CD4-positive, CD25-positive, alpha-beta regulatory T cell (primary cell): ENCODE data around the gene DCP1B. TPM values are rescaled to one million over a fixed set of nuclear protein-coding genes. Genes with fewer than 3 reads are reported as not detected.

Source experiments
- ATAC-seq, 2 donors: fragments of 150-1000 bp; cut with Tn5 transposase; one replicate each; pipeline ENCODE4 v1.10.0; 2021; ENCODE audit warnings: low read depth in 2 of 2, moderate number of reproducible peaks in 2 of 2, moderate library complexity in 1 of 2
- DNase-seq, 3 donors: peaks; one replicate each; pipeline versions ENCODE4 v3.0.0 to v3.0.0-alpha.2; 2012 to 2022; ENCODE audit warnings: mixed read lengths in 1 of 3
- H3K27ac ChIP-seq: one replicate; pipeline ENCODE4 v1.7.0; 2013; ENCODE audit warnings: mild to moderate bottlenecking, low read length; ENCODE audit not compliant: insufficient read depth, poor library complexity, severe bottlenecking
- H3K27me3 ChIP-seq: one replicate; pipeline ENCODE4 v1.7.0; 2013; ENCODE audit warnings: low read length; ENCODE audit not compliant: control insufficient read depth, insufficient read depth
- H3K36me3 ChIP-seq: one replicate; pipeline ENCODE4 v1.7.0; 2013; ENCODE audit warnings: mild to moderate bottlenecking, low read length, moderate library complexity; ENCODE audit not compliant: control insufficient read depth, insufficient read depth
- H3K4me1 ChIP-seq: 2 replicates; pipeline ENCODE4 v1.7.0; 2013; ENCODE audit warnings: mild to moderate bottlenecking, low read length; ENCODE audit not compliant: insufficient read depth, control insufficient read depth, poor library complexity, severe bottlenecking
- H3K4me3 ChIP-seq: one replicate; pipeline ENCODE4 v1.7.0; 2013; ENCODE audit warnings: low read depth, mild to moderate bottlenecking, low read length, moderate library complexity
- H3K9me3 ChIP-seq, 2 experiments: 1 replicate in 1 of 2; 2 replicates in 1 of 2; pipeline ENCODE4 v1.7.0; 2013; ENCODE audit warnings: low read length in 2 of 2, mild to moderate bottlenecking in 1 of 2, moderate library complexity in 1 of 2; ENCODE audit not compliant: control insufficient read depth in 2 of 2
- H3K27ac Mint-ChIP-seq, 3 donors: one replicate each; pipeline ENCODE4 v1.8.0; 2020 to 2022; ENCODE audit warnings: mild to moderate bottlenecking in 3 of 3, mixed read lengths in 3 of 3, moderate library complexity in 2 of 3
- H3K27me3 Mint-ChIP-seq: one replicate; pipeline ENCODE4 v1.8.0; 2022; ENCODE audit warnings: mild to moderate bottlenecking, mixed read lengths
- H3K36me3 Mint-ChIP-seq: one replicate; pipeline ENCODE4 v1.8.0; 2020; ENCODE audit warnings: mixed read lengths
- H3K4me1 Mint-ChIP-seq, 4 donors: one replicate each; pipeline ENCODE4 v1.8.0; 2020 to 2022; ENCODE audit warnings: mixed read lengths in 4 of 4, mild to moderate bottlenecking in 1 of 4
- H3K4me3 Mint-ChIP-seq, 4 donors: one replicate each; pipeline ENCODE4 v1.8.0; 2020 to 2022; ENCODE audit warnings: mild to moderate bottlenecking in 4 of 4, mixed read lengths in 4 of 4, moderate library complexity in 3 of 4
- H3K9me3 Mint-ChIP-seq, 7 donors: one replicate each; pipeline ENCODE4 v1.8.0; 2020 to 2022; ENCODE audit warnings: mixed read lengths in 7 of 7, mild to moderate bottlenecking in 3 of 7, moderate library complexity in 2 of 7
- polyA plus RNA-seq, 4 donors: library from polyadenylated mRNA; unstranded; fragments of 300-500 nt; fragmentation: Illumina TruSeq; gene quantifications; one replicate each; pipeline ENCODE4 v1.2.3, GENCODE V29; 2021
- total RNA-seq: library from RNA; stranded (reverse); gene quantifications from one replicate; pipeline ENCODE4 v1.2.3, GENCODE V29; 2022

DCP1B gene
- total and polyA plus RNA-seq, 5 donors from 2014 or later: 23.9 to 56.8 (median 35.6) TPM

- H3K27ac Mint-ChIP-seq: no peak overlapping the region
- no peak overlapping the region for H3K27ac ChIP-seq
These were observed 32.0 kb downstream of the DCP1B start for GRCh38 chr12:1972260-1972659.

GRCh38 chr12:1970331-1970900, 33.8 kb downstream of the DCP1B start:
- Mint-ChIP-seq H3K27ac (no peak overlapping the region), H3K4me1 (peaks cover 6 to 30% (median 19%) of the 10 kb centered on the region in 4 donors), H3K36me3 (peaks cover 19% of the 10 kb centered on the region), H3K4me3 (no peak overlapping the region), H3K9me3 (no peaks in the 10 kb centered on the region), H3K27me3 (no peaks in the 10 kb centered on the region)
- Histone ChIP-seq H3K27ac (no peak overlapping the region), H3K9me3 (no peaks in the 10 kb centered on the region), H3K4me1 (no peaks in the 10 kb centered on the region), H3K4me3 (no peak overlapping the region), H3K36me3 (peaks cover 25% of the 10 kb centered on the region), H3K27me3 (no peaks in the 10 kb centered on the region)
- ATAC-seq: no peak
- DNase-seq: no peak

More at GRCh38 chr12:1972260-1972659, 32.0 kb downstream of the DCP1B start:
- Mint-ChIP-seq H3K9me3 (no peaks in the 10 kb centered on the region), H3K27me3 (no peaks in the 10 kb centered on the region), H3K36me3 (peaks cover 14% of the 10 kb centered on the region), H3K4me1 (peaks cover 17 to 43% (median 22%) of the 10 kb centered on the region in 4 donors), H3K4me3 (no peak overlapping the region)
- Histone ChIP-seq H3K4me1 (no peaks in the 10 kb centered on the region), H3K9me3 (no peaks in the 10 kb centered on the region), H3K4me3 (no peak overlapping the region), H3K36me3 (peaks cover 7% of the 10 kb centered on the region), H3K27me3 (no peaks in the 10 kb centered on the region)
- ATAC-seq: no peak
- no peak for DNase-seq

- Histone ChIP-seq H3K4me3 (no peak overlapping the region), H3K27me3 (no peaks in the 10 kb centered on the region), H3K36me3 (peaks cover 55% of the 10 kb centered on the region), H3K4me1 (no peaks in the 10 kb centered on the region), H3K9me3 (no peaks in the 10 kb centered on the region), H3K27ac (no peak overlapping the region)
- Mint-ChIP-seq H3K27ac (peak overlapping the region in 1 of 3 donors; percentile 68), H3K4me1 (peaks cover 9 to 18% (median 18%) of the 10 kb centered on the region in 4 donors), H3K36me3 (peaks cover 21% of the 10 kb centered on the region), H3K4me3 (no peak overlapping the region), H3K27me3 (no peaks in the 10 kb centered on the region), H3K9me3 (no peaks in the 10 kb centered on the region)
- ATAC-seq (no peak), DNase-seq (no peak)
These were observed 37.6 kb downstream of the DCP1B start for GRCh38 chr12:1966561-1967226.

- Histone ChIP-seq H3K4me3 (no peak overlapping the region), H3K36me3 (peaks cover 62% of the 10 kb centered on the region), H3K9me3 (no peaks in the 10 kb centered on the region), H3K27ac (no peak overlapping the region), H3K27me3 (no peaks in the 10 kb centered on the region), H3K4me1 (no peaks in the 10 kb centered on the region)
- no peak for DNase-seq
- Mint-ChIP-seq H3K36me3 (peaks cover 24% of the 10 kb centered on the region), H3K4me1 (peaks cover 6 to 14% (median 12%) of the 10 kb centered on the region in 4 donors), H3K27me3 (no peaks in the 10 kb centered on the region), H3K4me3 (no peak overlapping the region), H3K27ac (no peak overlapping the region), H3K9me3 (no peaks in the 10 kb centered on the region)
- ATAC-seq: no peak
These were observed 38.3 kb downstream of the DCP1B start for GRCh38 chr12:1965916-1966315.

GRCh38 chr12:1962051-1963020, 41.9 kb downstream of the DCP1B start:
- Histone ChIP-seq H3K4me3 (no peak overlapping the region), H3K27me3 (no peaks in the 10 kb centered on the region), H3K27ac (no peak overlapping the region), H3K36me3 (peaks cover 60% of the 10 kb centered on the region), H3K9me3 (no peaks in the 10 kb centered on the region), H3K4me1 (no peaks in the 10 kb centered on the region)
- Mint-ChIP-seq H3K9me3 (peaks cover 0 to 1% (median 0%) of the 10 kb centered on the region in 7 donors), H3K4me1 (peaks cover 2 to 8% (median 3%) of the 10 kb centered on the region in 4 donors), H3K27me3 (no peaks in the 10 kb centered on the region), H3K27ac (peak overlapping the region in 2 of 3 donors; percentile 10 to 47), H3K4me3 (no peak overlapping the region), H3K36me3 (peaks cover 45% of the 10 kb centered on the region)
- ATAC-seq (no peak), DNase-seq (no peak)

- Mint-ChIP-seq H3K9me3 (peaks cover 0 to 1% (median 0%) of the 10 kb centered on the region in 7 donors), H3K4me3 (no peak overlapping the region), H3K4me1 (peaks cover 2 to 6% (median 5%) of the 10 kb centered on the region in 4 donors), H3K36me3 (peaks cover 53% of the 10 kb centered on the region), H3K27me3 (no peaks in the 10 kb centered on the region), H3K27ac (no peak overlapping the region)
- H3K4me1 ChIP-seq: no peaks in the 10 kb centered on the region
- no peaks in the 10 kb centered on the region for H3K9me3 ChIP-seq
- DNase-seq (no peak), ATAC-seq (no peak)
- no peak overlapping the region for H3K27ac ChIP-seq
- H3K27me3 ChIP-seq: no peaks in the 10 kb centered on the region
- no peak overlapping the region for H3K4me3 ChIP-seq
- H3K36me3 ChIP-seq: peaks cover 55% of the 10 kb centered on the region
These were observed 47.5 kb downstream of the DCP1B start for GRCh38 chr12:1956716-1957115.

GRCh38 chr12:1949771-1950470, 54.3 kb downstream of the DCP1B start:
- H3K9me3 ChIP-seq: no peaks in the 10 kb centered on the region
- DNase-seq (peak in 2 of 3 donors; percentile 14 to 50), ATAC-seq (peak; percentile 74 to 77)
- H3K4me3 ChIP-seq: peak overlapping the region; percentile 21
- H3K9me3 Mint-ChIP-seq: peaks cover 0 to 2% (median 0%) of the 10 kb centered on the region in 7 donors
- peaks cover 79% of the 10 kb centered on the region for H3K36me3 ChIP-seq
- H3K36me3 Mint-ChIP-seq: peaks cover 76% of the 10 kb centered on the region
- H3K27ac ChIP-seq: peak overlapping the region; percentile 56
- H3K27me3 Mint-ChIP-seq: no peaks in the 10 kb centered on the region
- no peaks in the 10 kb centered on the region for H3K27me3 ChIP-seq
- peak overlapping the region; percentile 84 to 91 (median 85) for H3K27ac Mint-ChIP-seq
- peaks cover 3 to 20% (median 14%) of the 10 kb centered on the region in 4 donors for H3K4me1 Mint-ChIP-seq
- peaks cover 18% of the 10 kb centered on the region for H3K4me1 ChIP-seq
- peak overlapping the region in 3 of 4 donors; percentile 51 to 70 (median 63) for H3K4me3 Mint-ChIP-seq
